Naive thymus-derived CD4-positive, alpha-beta T cell (primary cell): Measurements from ENCODE around the gene KCTD18. TPM values are rescaled to one million over a fixed set of nuclear protein-coding genes. Genes with fewer than 3 reads are reported as not detected.

Experiments used
- ATAC-seq: fragments of 150-1000 bp; cut with Tn5 transposase; 2 replicates; pipeline ENCODE4 v1.10.0; 2021; ENCODE audit warnings: mild to moderate bottlenecking, moderate library complexity
- CTCF ChIA-PET: fragments of 350-600 bp; sonication (Branson Sonifier 250); formaldehyde crosslinking; loops from one replicate; lab custom pipeline; 2021; ENCODE audit warnings: antibody characterized with exemption; lab: Charles Lee
- POLR2A ChIA-PET: fragments of 350-600 bp; sonication (Branson Sonifier 250); formaldehyde crosslinking; loops from one replicate; lab custom pipeline; 2021; ENCODE audit warnings: antibody characterized with exemption, inconsistent platforms; lab: Charles Lee
- DNase-seq, 9 donors: peaks; one replicate each; pipeline versions ENCODE4 v3.0.0 to v3.0.0-alpha.2; 2020 to 2022; ENCODE audit warnings: mixed read lengths in 1 of 9
- H3K27ac ChIP-seq: one replicate; pipeline ENCODE4 v1.7.0; 2013; ENCODE audit warnings: mild to moderate bottlenecking, low read depth, low read length, moderate library complexity
- H3K27me3 ChIP-seq, 2 donors: one replicate each; pipeline ENCODE4 v1.7.0; 2013; ENCODE audit warnings: low read length in 2 of 2, mild to moderate bottlenecking in 2 of 2, moderate library complexity in 2 of 2; ENCODE audit not compliant: control insufficient read depth in 2 of 2, insufficient read depth in 2 of 2
- H3K36me3 ChIP-seq, 3 experiments: 1 replicate in 2 of 3; 2 replicates in 1 of 3; pipeline ENCODE4 v1.7.0; 2013; ENCODE audit warnings: low read length in 3 of 3, mild to moderate bottlenecking in 3 of 3, moderate library complexity in 1 of 3; ENCODE audit not compliant: insufficient read depth in 3 of 3, control insufficient read depth in 2 of 3
- H3K4me1 ChIP-seq, 2 donors: one replicate each; pipeline ENCODE4 v1.7.0; 2013; ENCODE audit warnings: low read length in 2 of 2, mild to moderate bottlenecking in 2 of 2, moderate library complexity in 1 of 2; ENCODE audit not compliant: control insufficient read depth in 2 of 2, insufficient read depth in 2 of 2
- H3K4me3 ChIP-seq: 2 replicates; pipeline ENCODE4 v1.7.0; 2013; ENCODE audit warnings: mild to moderate bottlenecking, low read length
- H3K9me3 ChIP-seq, 3 experiments: 1 replicate in 2 of 3; 2 replicates in 1 of 3; pipeline ENCODE4 v1.7.0; 2013; ENCODE audit warnings: low read length in 3 of 3; ENCODE audit not compliant: control insufficient read depth in 2 of 3
- H3K27ac Mint-ChIP-seq, 9 donors: one replicate each; pipeline ENCODE4 v1.8.0; 2020 to 2022; ENCODE audit warnings: mixed read lengths in 9 of 9, mild to moderate bottlenecking in 8 of 9, moderate library complexity in 5 of 9, inconsistent platforms in 2 of 9
- H3K27me3 Mint-ChIP-seq, 5 donors: one replicate each; pipeline ENCODE4 v1.8.0; 2021 to 2022; ENCODE audit warnings: mixed read lengths in 5 of 5, mild to moderate bottlenecking in 1 of 5
- H3K36me3 Mint-ChIP-seq, 5 donors: one replicate each; pipeline ENCODE4 v1.8.0; 2020 to 2022; ENCODE audit warnings: mixed read lengths in 5 of 5, mild to moderate bottlenecking in 3 of 5, inconsistent platforms in 1 of 5
- H3K4me1 Mint-ChIP-seq, 7 donors: one replicate each; pipeline ENCODE4 v1.8.0; 2020 to 2022; ENCODE audit warnings: mixed read lengths in 7 of 7, mild to moderate bottlenecking in 3 of 7, inconsistent platforms in 1 of 7
- H3K4me3 Mint-ChIP-seq, 10 donors: one replicate each; pipeline ENCODE4 v1.8.0; 2020 to 2022; ENCODE audit warnings: mild to moderate bottlenecking in 10 of 10, mixed read lengths in 10 of 10, moderate library complexity in 6 of 10, inconsistent platforms in 2 of 10
- H3K9me3 Mint-ChIP-seq, 11 donors: one replicate each; pipeline ENCODE4 v1.8.0; 2020 to 2022; ENCODE audit warnings: mixed read lengths in 11 of 11, mild to moderate bottlenecking in 4 of 11, inconsistent platforms in 1 of 11, moderate library complexity in 1 of 11
- intact Hi-C, 2 donors: fragments of 100-400 bp; cut with micrococcal nuclease; formaldehyde crosslinking; loops; one replicate each; pipeline ENCODE4 v1.15.1; 2023
- polyA plus RNA-seq, 2 donors: library from polyadenylated mRNA; unstranded; fragments of 300-500 nt; fragmentation: Illumina TruSeq; gene quantifications; one replicate each; pipeline ENCODE4 v1.2.3, GENCODE V29; 2021
- total RNA-seq, 6 experiments: library from RNA in 5 of 6; stranded (reverse) in 5 of 6; gene quantifications; 1 replicate in 5 of 6; 2 replicates in 1 of 6; pipeline ENCODE4 v1.2.3 and lab custom pipeline; 2021 to 2026

Gene KCTD18
- total and polyA plus RNA-seq, 7 experiments from 2014 or later: 13.2 to 20.8 (median 18.4) TPM

GRCh38 chr2:200515155-200515554, 5.3 kb upstream of the KCTD18 start:
- POLR2A ChIA-PET: interaction anchor here (0.7 to 3.7 kb wide), 4 partner anchors 9 to 204 kb away, joined by 3 to 17 read pairs (median 4); partner anchors contain the start of gene SGO2
- peak in 5 of 9 donors; percentile 30 to 57 (median 45) for DNase-seq

GRCh38 chr2:200509235-200509611, 645 bp downstream of the KCTD18 start:
- Histone ChIP-seq H3K27me3 (no peaks in the 10 kb centered on the region), H3K9me3 (no peaks in the 10 kb centered on the region), H3K4me3 (peak overlapping the region; percentile 53), H3K4me1 (peaks cover 6 to 16% of the 10 kb centered on the region in 2 donors), H3K27ac (peak overlapping the region; percentile 74), H3K36me3 (no peaks in the 10 kb centered on the region)
- ATAC-seq: no peak
- Mint-ChIP-seq H3K4me3 (peak overlapping the region; percentile 83 to 98 (median 94)), H3K27ac (peak overlapping the region; percentile 88 to 97 (median 95)), H3K4me1 (peaks cover 10 to 54% (median 35%) of the 10 kb centered on the region in 7 donors), H3K27me3 (no peaks in the 10 kb centered on the region), H3K36me3 (peaks cover 0 to 10% (median 3%) of the 10 kb centered on the region in 5 donors), H3K9me3 (no peaks in the 10 kb centered on the region)
- peak in 2 of 9 donors; percentile 6 to 11 for DNase-seq
- intact Hi-C loops: loop anchor here in 1 of 2 donors (2.0 kb wide), 1 partner anchor 658 kb away; the partner anchor contains the start of gene FTCDNL1
- ChIA-PET POLR2A (interaction anchor here (0.8 to 4.2 kb wide), 6 partner anchors 13 to 244 kb away, joined by 3 to 25 read pairs (median 4); partner anchors contain the start of gene SGO2), CTCF (interaction anchor here (0.9 to 1.3 kb wide), 2 partner anchors 16 to 38 kb away, joined by 3 to 5 read pairs; no protein-coding TSS in a partner anchor)

More at GRCh38 chr2:200515155-200515554, 5.3 kb upstream of the KCTD18 start:
- H3K27ac ChIP-seq: no peak overlapping the region
- peak; percentile 60 for ATAC-seq
- peaks cover 0 to 12% (median 8%) of the 10 kb centered on the region in 7 donors for H3K4me1 Mint-ChIP-seq
- CTCF ChIA-PET: no interaction called here
- peaks cover 0 to 4% (median 0%) of the 10 kb centered on the region in 5 donors for H3K27me3 Mint-ChIP-seq
- H3K9me3 ChIP-seq: no peaks in the 10 kb centered on the region
- H3K4me3 Mint-ChIP-seq: peak overlapping the region in 5 of 10 donors; percentile 2 to 56 (median 21)
- H3K36me3 Mint-ChIP-seq: peaks cover 0 to 6% (median 3%) of the 10 kb centered on the region in 5 donors
- intact Hi-C loops: loop anchor here in 1 of 2 donors (10.0 kb wide), 2 partner anchors 50 to 1750 kb away; partner anchors contain the start of gene NOP58
- peaks cover 0 to 18% (median 5%) of the 10 kb centered on the region in 11 donors for H3K9me3 Mint-ChIP-seq
- no peaks in the 10 kb centered on the region for H3K27me3 ChIP-seq
- no peaks in the 10 kb centered on the region for H3K36me3 ChIP-seq
- H3K4me1 ChIP-seq: peaks cover 6 to 22% of the 10 kb centered on the region in 2 donors
- H3K4me3 ChIP-seq: no peak overlapping the region
- H3K27ac Mint-ChIP-seq: peak overlapping the region; percentile 3 to 75 (median 51)

GRCh38 chr2:200507179-200507578, 2.7 kb downstream of the KCTD18 start:
- intact Hi-C loops: no loop called here
- peak overlapping the region in 2 of 9 donors; percentile 21 to 43 for H3K27ac Mint-ChIP-seq
- ChIA-PET CTCF (no interaction called here), POLR2A (interaction anchor here (4.2 kb wide), 1 partner anchor 19 kb away, joined by 25 read pairs; the partner anchor contains the start of gene SGO2)
- peaks cover 0 to 4% (median 0%) of the 10 kb centered on the region in 11 donors for H3K9me3 Mint-ChIP-seq
- peaks cover 6 to 14% of the 10 kb centered on the region in 2 donors for H3K4me1 ChIP-seq
- DNase-seq (no peak), ATAC-seq (no peak)
- H3K36me3 Mint-ChIP-seq: peaks cover 8 to 21% (median 15%) of the 10 kb centered on the region in 5 donors
- no peak overlapping the region for H3K4me3 Mint-ChIP-seq
- peaks cover 10 to 58% (median 41%) of the 10 kb centered on the region in 7 donors for H3K4me1 Mint-ChIP-seq
- H3K27me3 ChIP-seq: no peaks in the 10 kb centered on the region
- no peak overlapping the region for H3K4me3 ChIP-seq
- H3K27me3 Mint-ChIP-seq: no peaks in the 10 kb centered on the region
- H3K9me3 ChIP-seq: no peaks in the 10 kb centered on the region
- H3K36me3 ChIP-seq: peaks cover 0 to 7% (median 0%) of the 10 kb centered on the region in 3 experiments
- no peak overlapping the region for H3K27ac ChIP-seq

GRCh38 chr2:200506679-200507078, 3.2 kb downstream of the KCTD18 start:
- H3K4me1 Mint-ChIP-seq: peaks cover 10 to 58% (median 41%) of the 10 kb centered on the region in 7 donors

GRCh38 chr2:200502196-200502595, 7.7 kb downstream of the KCTD18 start:
- no peak overlapping the region for H3K27ac ChIP-seq
- intact Hi-C loops: no loop called here
- DNase-seq (no peak), ATAC-seq (no peak)
- no peaks in the 10 kb centered on the region for H3K9me3 ChIP-seq
- H3K4me1 ChIP-seq: no peaks in the 10 kb centered on the region
- POLR2A ChIA-PET: interaction anchor here (0.7 kb wide), 1 partner anchor 109 kb away, joined by 3 read pairs; no protein-coding TSS in a partner anchor
- H3K36me3 Mint-ChIP-seq: peaks cover 9 to 37% (median 28%) of the 10 kb centered on the region in 5 donors
- peaks cover 0 to 5% (median 0%) of the 10 kb centered on the region in 11 donors for H3K9me3 Mint-ChIP-seq
- no peak overlapping the region for H3K4me3 ChIP-seq
- CTCF ChIA-PET: no interaction called here
- H3K36me3 ChIP-seq: peaks cover 0 to 14% (median under 1%) of the 10 kb centered on the region in 3 experiments
- no peaks in the 10 kb centered on the region for H3K27me3 Mint-ChIP-seq
- no peaks in the 10 kb centered on the region for H3K27me3 ChIP-seq
- no peak overlapping the region for H3K4me3 Mint-ChIP-seq
- H3K4me1 Mint-ChIP-seq: peaks cover 2 to 32% (median 20%) of the 10 kb centered on the region in 7 donors
- H3K27ac Mint-ChIP-seq: no peak overlapping the region

More at GRCh38 chr2:200506679-200507078, 3.2 kb downstream of the KCTD18 start:
- no peak for ATAC-seq
- H3K9me3 Mint-ChIP-seq: peaks cover 0 to 5% (median 0%) of the 10 kb centered on the region in 11 donors
- ChIA-PET CTCF (no interaction called here), POLR2A (interaction anchor here (1.6 kb wide), 1 partner anchor 19 kb away, joined by 4 read pairs; no protein-coding TSS in a partner anchor)
- intact Hi-C loops: no loop called here
- peaks cover 0 to 7% (median 0%) of the 10 kb centered on the region in 3 experiments for H3K36me3 ChIP-seq
- H3K27ac ChIP-seq: no peak overlapping the region
- peak overlapping the region in 3 of 9 donors; percentile 27 to 59 (median 48) for H3K27ac Mint-ChIP-seq
- no peak overlapping the region for H3K4me3 ChIP-seq
- no peaks in the 10 kb centered on the region for H3K27me3 Mint-ChIP-seq
- no peaks in the 10 kb centered on the region for H3K9me3 ChIP-seq
- peaks cover 6 to 14% of the 10 kb centered on the region in 2 donors for H3K4me1 ChIP-seq
- H3K36me3 Mint-ChIP-seq: peaks cover 9 to 25% (median 19%) of the 10 kb centered on the region in 5 donors
- H3K4me3 Mint-ChIP-seq: peak overlapping the region in 1 of 10 donors; percentile 17
- no peaks in the 10 kb centered on the region for H3K27me3 ChIP-seq
- DNase-seq: no peak

GRCh38 chr2:200498402-200499162, 11.3 kb downstream of the KCTD18 start:
- H3K4me1 ChIP-seq: no peaks in the 10 kb centered on the region
- no peak overlapping the region for H3K4me3 ChIP-seq
- Mint-ChIP-seq H3K9me3 (peaks cover 0 to 5% (median 0%) of the 10 kb centered on the region in 11 donors), H3K4me1 (peaks cover 0 to 10% (median 5%) of the 10 kb centered on the region in 7 donors), H3K4me3 (no peak overlapping the region), H3K27ac (peak overlapping the region in 1 of 9 donors; percentile 11), H3K27me3 (no peaks in the 10 kb centered on the region), H3K36me3 (peaks cover 9 to 43% (median 35%) of the 10 kb centered on the region in 5 donors)
- peaks cover 0 to 38% (median 7%) of the 10 kb centered on the region in 3 experiments for H3K36me3 ChIP-seq
- H3K27ac ChIP-seq: no peak overlapping the region
- intact Hi-C loops: no loop called here
- ATAC-seq (no peak), DNase-seq (no peak)
- POLR2A ChIA-PET: no interaction called here
- H3K9me3 ChIP-seq: no peaks in the 10 kb centered on the region
- CTCF ChIA-PET: interaction anchor here (0.6 to 1.3 kb wide), 3 partner anchors 27 to 265 kb away, joined by 3 to 4 read pairs (median 3); no protein-coding TSS in a partner anchor
- no peaks in the 10 kb centered on the region for H3K27me3 ChIP-seq
